Neuronal stem cell (in vitro differentiated cells): Measurements from ENCODE around the gene ITPR1.

Source experiments
- DNase-seq: peaks from one replicate; pipeline ENCODE4 v3.0.0-alpha.2; 2013; ENCODE audit warnings: low spot score
- H2AFZ ChIP-seq: one replicate; pipeline ENCODE4 v1.6.1; 2013; ENCODE audit warnings: mild to moderate bottlenecking, low read length, inconsistent platforms
- H2AK5ac ChIP-seq: 2 replicates; pipeline ENCODE4 v1.6.1; 2013; ENCODE audit warnings: low read depth, mild to moderate bottlenecking, inconsistent platforms, low read length, moderate library complexity, mixed read lengths
- H2BK120ac ChIP-seq: 2 replicates; pipeline ENCODE4 v1.6.1; 2013; ENCODE audit warnings: low read depth, mild to moderate bottlenecking, inconsistent platforms, low read length, moderate library complexity, mixed read lengths
- H2BK12ac ChIP-seq: one replicate; pipeline ENCODE4 v1.6.1; 2013; ENCODE audit warnings: low read length, inconsistent platforms
- H2BK15ac ChIP-seq: 2 replicates; pipeline ENCODE4 v1.6.1; 2013; ENCODE audit warnings: mild to moderate bottlenecking, low read length, inconsistent platforms, mixed read lengths
- H2BK5ac ChIP-seq: one replicate; pipeline ENCODE4 v1.6.1; 2013; ENCODE audit warnings: inconsistent platforms, mild to moderate bottlenecking, low read length, moderate library complexity
- H3K14ac ChIP-seq: one replicate; pipeline ENCODE4 v1.6.1; 2013; ENCODE audit warnings: low read length, inconsistent platforms
- H3K18ac ChIP-seq: 2 replicates; pipeline ENCODE4 v1.6.1; 2013; ENCODE audit warnings: low read length, inconsistent platforms
- H3K23ac ChIP-seq: 2 replicates; pipeline ENCODE4 v1.6.1; 2013; ENCODE audit warnings: low read depth, mild to moderate bottlenecking, mixed read lengths, low read length, inconsistent platforms; ENCODE audit not compliant: poor library complexity
- H3K27ac ChIP-seq: replicated peaks from 3 replicates; pipeline ENCODE4 v1.5.1; 2013; ENCODE audit warnings: low read length, inconsistent platforms
- H3K27me3 ChIP-seq, 3 experiments: 2 replicates each; pipeline ENCODE4 v1.6.1; 2013; ENCODE audit warnings: low read length in 3 of 3, mild to moderate bottlenecking in 2 of 3, inconsistent platforms in 1 of 3, low read depth in 1 of 3, mixed read lengths in 1 of 3, moderate library complexity in 1 of 3; ENCODE audit not compliant: control insufficient read depth in 3 of 3, insufficient read depth in 3 of 3
- H3K36me3 ChIP-seq, 2 donors: replicated peaks in 1 of 2; 2 replicates each; pipeline ENCODE4 v1.6.1; 2013; ENCODE audit warnings: low read length in 2 of 2; ENCODE audit not compliant: control insufficient read depth in 2 of 2, insufficient read depth in 2 of 2
- H3K4ac ChIP-seq: 2 replicates; pipeline ENCODE4 v1.6.1; 2013; ENCODE audit warnings: inconsistent platforms, mild to moderate bottlenecking, low read length, moderate library complexity
- H3K4me1 ChIP-seq, 2 donors: 1 replicate in 1 of 2; 2 replicates in 1 of 2; pipeline ENCODE4 v1.6.1; 2013; ENCODE audit warnings: low read length in 2 of 2, low read depth in 1 of 2; ENCODE audit not compliant: control insufficient read depth in 2 of 2, insufficient read depth in 1 of 2
- H3K4me2 ChIP-seq: one replicate; pipeline ENCODE4 v1.6.1; 2013; ENCODE audit warnings: mild to moderate bottlenecking, low read length, inconsistent platforms; ENCODE audit not compliant: insufficient read depth, poor library complexity, severe bottlenecking
- H3K4me3 ChIP-seq, 2 donors: 2 replicates each; pipeline ENCODE4 v1.5.1; 2013; ENCODE audit warnings: low read length in 2 of 2, mild to moderate bottlenecking in 2 of 2, inconsistent platforms in 1 of 2, moderate library complexity in 1 of 2
- H3K79me1 ChIP-seq: one replicate; pipeline ENCODE4 v1.6.1; 2013; ENCODE audit warnings: low read depth, mild to moderate bottlenecking, inconsistent platforms, low read length, moderate library complexity
- H3K9ac ChIP-seq: one replicate; pipeline ENCODE4 v1.6.1; 2013; ENCODE audit warnings: mild to moderate bottlenecking, low read depth, low read length, inconsistent platforms; ENCODE audit not compliant: poor library complexity
- H3K9me3 ChIP-seq, 2 donors: replicated peaks in 1 of 2; 2 replicates each; pipeline versions ENCODE3 to v1.6.1; 2013; ENCODE audit warnings: low read length in 2 of 2, mild to moderate bottlenecking in 2 of 2, inconsistent platforms in 1 of 2, low read depth in 1 of 2, mixed read lengths in 1 of 2, moderate library complexity in 1 of 2; ENCODE audit not compliant: control insufficient read depth in 2 of 2, insufficient read depth in 1 of 2
- H4K8ac ChIP-seq: one replicate; pipeline ENCODE4 v1.6.1; 2013; ENCODE audit warnings: low read depth, mild to moderate bottlenecking, inconsistent platforms, low read length, moderate library complexity
- H4K91ac ChIP-seq: one replicate; pipeline ENCODE4 v1.6.1; 2013; ENCODE audit warnings: low read length, low read depth, mild to moderate bottlenecking, inconsistent platforms; ENCODE audit not compliant: poor library complexity
- WGBS, 2 donors: extraction: QIAGEN DNeasy Blood & Tissue Kit; methylation state at CpG; one replicate each; pipeline ENCODE4 v1.1.7; 2013; ENCODE audit warnings: missing lambda C conversion rate in 2 of 2, mixed read lengths in 1 of 2; ENCODE audit not compliant: insufficient read length in 2 of 2, insufficient replicate concordance in 1 of 2; ENCODE audit errors: extremely low coverage in 2 of 2; 5-methylcytosine and 5-hydroxymethylcytosine counted together

The ITPR1 gene

DNA sequence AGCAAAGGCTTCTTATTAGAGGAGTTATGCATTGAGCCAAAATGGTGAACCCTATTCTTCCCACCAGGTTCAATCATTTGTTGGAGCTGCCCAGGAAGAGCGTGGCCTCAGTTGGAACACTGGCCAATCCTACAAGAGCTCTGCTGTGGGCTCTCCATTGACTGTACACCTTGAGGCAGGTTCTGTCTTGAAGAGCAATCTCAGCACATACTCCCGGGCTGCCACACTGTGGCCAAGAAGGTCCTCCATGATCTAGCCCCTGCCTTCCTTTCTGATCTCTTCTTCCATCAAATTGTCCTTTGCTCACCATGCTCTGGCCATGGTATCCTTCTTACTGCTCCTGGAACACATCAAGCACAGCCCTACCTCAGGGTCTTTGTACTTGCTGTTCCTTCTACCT is 20.4 kb upstream of the ITPR1 start:
- Histone ChIP-seq H2BK5ac (no peak overlapping the region), H3K4me3 (no peak overlapping the region), H3K4me1 (peaks cover 2 to 6% of the 10 kb centered on the region in 2 donors), H3K4me2 (no peak overlapping the region), H3K27me3 (peaks cover 0 to 4% (median 0%) of the 10 kb centered on the region in 3 experiments), H3K14ac (no peak overlapping the region), H3K27ac (no peak overlapping the region), H4K91ac (no peak overlapping the region), H2BK120ac (no peak overlapping the region), H4K8ac (no peak overlapping the region), H3K23ac (no peak overlapping the region), H2AFZ (no peak overlapping the region), H3K4ac (no peak overlapping the region), H3K36me3 (no peaks in the 10 kb centered on the region), H3K9ac (no peak overlapping the region), H2BK15ac (no peak overlapping the region), H3K18ac (no peak overlapping the region), H2BK12ac (no peak overlapping the region), H3K9me3 (no peaks in the 10 kb centered on the region), H3K79me1 (no peaks in the 10 kb centered on the region), H2AK5ac (no peak overlapping the region)
- no CpG with 5 or more reads among the region's 2 CpGs for WGBS, 2 donors
- no peak for DNase-seq

DNA sequence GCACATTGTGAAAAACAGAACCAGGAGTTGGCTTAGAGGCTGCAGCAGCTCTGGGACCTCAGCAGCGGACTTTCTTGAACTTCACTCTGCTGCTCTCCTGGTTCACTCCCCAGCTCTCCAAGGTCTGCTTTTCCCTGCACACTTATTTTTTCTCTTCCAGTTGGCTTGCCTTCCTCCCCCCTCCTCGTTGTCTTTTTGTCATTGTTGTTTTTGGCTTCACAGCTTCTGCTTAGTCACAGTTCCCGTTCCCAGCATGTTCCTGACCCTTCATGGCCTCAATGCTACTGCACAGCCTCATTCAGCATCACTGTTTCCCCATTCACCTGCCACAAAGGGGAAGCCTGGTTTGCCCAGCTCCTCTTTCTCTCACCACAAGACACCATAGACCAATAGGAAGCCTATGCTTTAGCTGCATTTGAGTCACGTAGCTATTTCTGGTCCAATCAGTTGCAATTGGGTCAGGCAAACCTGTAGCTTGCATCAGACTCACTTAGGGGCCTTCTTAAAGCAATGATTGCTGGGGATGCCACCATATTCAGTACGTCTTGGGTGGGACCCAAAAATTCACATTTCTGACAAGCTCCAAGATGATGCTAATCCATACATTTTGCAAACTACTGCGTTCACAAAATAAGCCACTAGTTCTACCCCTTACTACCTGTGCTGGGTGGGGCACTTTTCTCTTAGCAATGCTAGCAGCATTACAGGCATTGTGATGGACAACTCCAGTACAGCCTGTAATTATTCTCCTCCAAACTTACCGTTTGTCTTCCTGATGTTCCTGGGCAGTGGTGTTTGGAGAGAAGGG is 18.3 kb upstream of the ITPR1 start:
- no peaks in the 10 kb centered on the region for H3K36me3 ChIP-seq
- H4K91ac ChIP-seq, result no peak overlapping the region
- H3K79me1 ChIP-seq, result no peaks in the 10 kb centered on the region
- H3K27me3 ChIP-seq, result peaks cover 0 to 4% (median 0%) of the 10 kb centered on the region in 3 experiments
- no peak overlapping the region for H3K4me2 ChIP-seq
- H3K18ac ChIP-seq, result no peak overlapping the region
- H2AK5ac ChIP-seq, result no peak overlapping the region
- no peak overlapping the region for H3K23ac ChIP-seq
- no peak overlapping the region for H2BK15ac ChIP-seq
- no peaks in the 10 kb centered on the region for H3K9me3 ChIP-seq
- no peak overlapping the region for H3K14ac ChIP-seq
- DNase-seq, result peak; percentile 31
- H3K9ac ChIP-seq, result no peak overlapping the region
- no peak overlapping the region for H2BK12ac ChIP-seq
- peaks cover 2 to 6% of the 10 kb centered on the region in 2 donors for H3K4me1 ChIP-seq
- H4K8ac ChIP-seq, result no peak overlapping the region
- no peak overlapping the region for H2BK120ac ChIP-seq
- H3K4ac ChIP-seq, result no peak overlapping the region
- no peak overlapping the region for H2BK5ac ChIP-seq
- no peak overlapping the region for H3K4me3 ChIP-seq
- H2AFZ ChIP-seq, result peak overlapping the region; percentile 55
- H3K27ac ChIP-seq, result peak overlapping the region; percentile 20
- WGBS, 2 donors, result no CpG with 5 or more reads among the region's 7 CpGs

DNA sequence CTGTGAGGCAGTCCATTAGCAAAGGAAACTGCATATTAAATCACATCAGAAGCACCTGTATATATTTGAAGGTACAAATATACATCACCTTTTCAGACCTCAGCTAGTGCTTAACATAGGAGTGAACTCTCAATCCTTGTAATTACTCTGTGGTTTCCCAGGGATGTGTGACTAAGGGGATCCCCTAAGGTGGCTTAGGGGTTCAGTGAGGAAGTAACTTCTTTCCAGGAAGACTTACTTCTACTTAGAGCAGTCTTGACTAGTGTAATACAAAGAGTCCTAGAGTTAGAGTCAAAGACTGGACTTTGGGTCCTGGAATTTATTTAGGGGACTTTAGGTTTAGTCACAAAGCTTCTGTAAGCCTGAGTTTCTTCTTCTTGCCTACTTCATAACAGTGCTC is 17.3 kb upstream of the ITPR1 start:
- H3K4me2 ChIP-seq, result no peak overlapping the region
- H2BK5ac ChIP-seq, result no peak overlapping the region

DNA sequence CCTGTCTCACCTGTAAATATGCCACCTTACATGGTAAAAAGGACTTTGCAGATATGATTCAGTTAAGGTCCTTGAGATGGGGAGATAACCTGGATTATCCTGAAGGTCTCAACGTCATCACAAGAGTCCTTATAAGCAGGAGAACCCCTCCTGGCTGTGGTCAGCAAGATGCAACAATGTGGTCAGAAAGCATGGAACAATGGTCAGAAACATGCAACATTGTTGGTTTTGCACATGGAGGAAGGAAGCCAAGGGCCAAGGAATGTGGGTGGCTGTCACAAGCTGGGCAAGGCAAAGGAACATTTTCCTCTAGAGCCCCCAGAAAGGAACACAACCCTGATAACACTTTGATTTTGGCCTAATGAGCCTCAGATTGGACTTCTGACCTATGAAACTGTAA is 16.7 kb upstream of the ITPR1 start:
- no peak overlapping the region for H3K4ac ChIP-seq

More for the DNA sequence above, 17.3 kb upstream of the ITPR1 start:
- H2AFZ ChIP-seq, result no peak overlapping the region
- H3K36me3 ChIP-seq, result no peaks in the 10 kb centered on the region
- no peak overlapping the region for H3K18ac ChIP-seq
- H3K4me3 ChIP-seq, result no peak overlapping the region
- H3K27ac ChIP-seq, result no peak overlapping the region
- no peaks in the 10 kb centered on the region for H3K9me3 ChIP-seq
- no peaks in the 10 kb centered on the region for H3K79me1 ChIP-seq
- H2BK15ac ChIP-seq, result no peak overlapping the region
- H2BK120ac ChIP-seq, result no peak overlapping the region
- no peak overlapping the region for H2AK5ac ChIP-seq
- DNase-seq, result no peak
- H3K14ac ChIP-seq, result no peak overlapping the region
- no peak overlapping the region for H4K8ac ChIP-seq
- H2BK12ac ChIP-seq, result no peak overlapping the region
- no peak overlapping the region for H3K9ac ChIP-seq
- peaks cover 0 to 3% (median 0%) of the 10 kb centered on the region in 3 experiments for H3K27me3 ChIP-seq
- H3K4me1 ChIP-seq, result peaks cover 2 to 6% of the 10 kb centered on the region in 2 donors
- no peak overlapping the region for H3K4ac ChIP-seq
- no peak overlapping the region for H4K91ac ChIP-seq
- H3K23ac ChIP-seq, result no peak overlapping the region

More for the DNA sequence above, 16.7 kb upstream of the ITPR1 start:
- H3K36me3 ChIP-seq, result no peaks in the 10 kb centered on the region
- H2BK12ac ChIP-seq, result no peak overlapping the region
- DNase-seq, result no peak
- no peak overlapping the region for H2BK15ac ChIP-seq
- H3K14ac ChIP-seq, result no peak overlapping the region
- H4K91ac ChIP-seq, result no peak overlapping the region
- no peak overlapping the region for H3K4me3 ChIP-seq
- H3K27ac ChIP-seq, result no peak overlapping the region
- no peaks in the 10 kb centered on the region for H3K9me3 ChIP-seq
- H4K8ac ChIP-seq, result no peak overlapping the region
- no peak overlapping the region for H3K9ac ChIP-seq
- H3K79me1 ChIP-seq, result no peaks in the 10 kb centered on the region
- no peak overlapping the region for H3K23ac ChIP-seq
- H3K27me3 ChIP-seq, result peaks cover 0 to 3% (median 0%) of the 10 kb centered on the region in 3 experiments
- no CpG with 5 or more reads among the region's 1 CpG for WGBS, 2 donors
- no peak overlapping the region for H2BK120ac ChIP-seq
- H3K4me1 ChIP-seq, result peaks cover 2 to 6% of the 10 kb centered on the region in 2 donors
- H2BK5ac ChIP-seq, result no peak overlapping the region
- H2AK5ac ChIP-seq, result no peak overlapping the region
- no peak overlapping the region for H3K18ac ChIP-seq
- H3K4me2 ChIP-seq, result no peak overlapping the region
- H2AFZ ChIP-seq, result no peak overlapping the region
